ENCODE results near the gene KCNQ4. TPM values are rescaled to one million over a fixed set of nuclear protein-coding genes. Genes with fewer than 3 reads are reported as not detected.

KCNQ4 gene
- polyA plus RNA-seq, 1 donor from 2014 or later, result not detected

DNA sequence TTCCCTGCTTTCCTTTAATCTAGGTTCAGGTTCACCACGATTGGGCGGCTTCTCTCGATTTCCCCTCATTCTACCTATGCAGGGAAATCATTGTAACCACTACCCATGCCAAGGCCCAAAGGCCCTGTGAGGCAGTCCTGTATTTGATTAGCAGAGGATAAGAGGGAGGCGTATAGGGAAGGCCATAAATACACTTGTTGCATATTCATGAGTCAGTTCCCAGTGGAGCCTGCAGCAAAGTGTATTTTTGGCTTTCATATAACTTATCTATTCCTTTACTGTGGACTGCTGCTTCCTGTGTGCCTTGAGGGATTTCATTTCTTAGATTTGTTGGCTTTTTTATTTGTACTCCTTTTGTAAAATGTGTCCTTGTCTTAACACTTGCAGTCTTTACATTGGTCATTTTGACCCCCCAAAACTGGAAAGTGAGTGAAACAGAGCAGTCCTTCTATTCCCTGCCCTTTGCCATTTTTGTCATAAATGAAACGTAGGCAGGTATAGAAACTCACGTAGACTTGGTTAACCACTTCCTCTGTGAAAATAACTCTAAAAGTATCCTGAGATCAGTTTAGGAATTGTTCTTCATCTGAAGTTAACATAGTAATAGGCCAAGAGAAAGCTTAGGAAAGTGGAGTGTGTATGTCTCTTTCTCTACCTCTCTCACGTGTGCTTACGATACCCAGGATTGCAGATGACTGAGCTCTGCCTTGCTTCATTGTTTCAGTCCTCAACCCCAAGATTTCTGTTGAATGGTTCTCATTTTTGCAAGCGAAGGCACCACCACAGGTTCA lies 19.6 kb upstream of the KCNQ4 start:
- H3K36me3 Mint-ChIP-seq, result peaks cover 11% of the 10 kb centered on the region
- H3K4me3 Mint-ChIP-seq, result peak overlapping the region in 1 of 4 donors; percentile 68
- peak overlapping the region; percentile 41 to 81 (median 79) for H3K27ac Mint-ChIP-seq
- no peaks in the 10 kb centered on the region for H3K27me3 Mint-ChIP-seq
- peaks cover 24 to 31% (median 27%) of the 10 kb centered on the region in 3 donors for H3K4me1 Mint-ChIP-seq
- no peaks in the 10 kb centered on the region for H3K9me3 Mint-ChIP-seq

- no peaks in the 10 kb centered on the region for H3K27me3 Mint-ChIP-seq
- H3K4me3 Mint-ChIP-seq, result no peak overlapping the region
- H3K9me3 Mint-ChIP-seq, result no peaks in the 10 kb centered on the region
- peak overlapping the region in 1 of 3 donors; percentile 6 for H3K27ac Mint-ChIP-seq
- H3K36me3 Mint-ChIP-seq, result peaks cover 9% of the 10 kb centered on the region
- H3K4me1 Mint-ChIP-seq, result peaks cover 24 to 28% (median 27%) of the 10 kb centered on the region in 3 donors
Observed at GRCh38 chr1:40764981-40765380, 18.6 kb upstream of the KCNQ4 start.

DNA sequence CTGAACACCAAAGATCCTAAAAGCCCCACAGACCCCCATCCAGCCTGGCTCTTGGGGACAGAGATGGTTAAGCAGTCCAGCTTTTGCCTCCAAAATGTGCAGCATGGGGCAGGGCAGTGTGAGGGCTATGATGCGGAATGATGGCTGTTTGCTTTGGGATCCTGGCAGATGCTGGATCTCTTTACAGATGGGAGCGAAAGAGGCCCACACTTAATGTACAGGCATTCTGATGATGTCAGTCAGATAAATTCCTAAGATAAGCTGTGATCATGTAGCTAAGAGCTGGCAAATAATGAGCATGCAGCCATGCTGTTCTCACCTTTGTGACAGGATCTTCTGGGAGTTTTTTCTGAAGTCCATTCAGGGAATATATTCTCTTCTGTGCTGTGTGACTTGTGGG lies 17.6 kb upstream of the KCNQ4 start:
- Mint-ChIP-seq H3K9me3 (no peaks in the 10 kb centered on the region), H3K4me1 (peaks cover 24 to 27% (median 27%) of the 10 kb centered on the region in 3 donors), H3K27ac (no peak overlapping the region), H3K4me3 (no peak overlapping the region), H3K36me3 (peaks cover 9% of the 10 kb centered on the region), H3K27me3 (no peaks in the 10 kb centered on the region)

DNA sequence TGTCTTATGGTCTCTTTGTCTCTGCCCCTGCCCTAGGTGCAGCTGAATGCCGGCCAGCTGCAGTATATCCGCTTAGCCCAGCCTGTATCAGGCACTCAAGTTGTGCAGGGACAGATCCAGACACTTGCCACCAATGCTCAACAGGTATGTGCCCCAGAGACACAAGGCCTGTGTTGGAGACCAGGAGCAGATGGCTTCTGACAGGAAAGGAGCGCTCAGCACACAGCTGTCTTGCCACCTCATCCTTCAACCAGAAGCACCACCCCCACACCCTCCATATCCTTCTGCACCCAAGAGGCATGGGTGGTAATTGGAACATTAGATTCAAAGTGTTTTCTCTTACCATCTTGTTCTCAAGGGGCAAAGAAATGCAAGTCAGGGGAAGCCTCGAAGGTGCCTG lies 17.0 kb upstream of the KCNQ4 start:
- Mint-ChIP-seq H3K9me3 (no peaks in the 10 kb centered on the region), H3K4me1 (peaks cover 22 to 24% (median 23%) of the 10 kb centered on the region in 3 donors), H3K27ac (no peak overlapping the region), H3K27me3 (no peaks in the 10 kb centered on the region), H3K36me3 (peaks cover 9% of the 10 kb centered on the region), H3K4me3 (no peak overlapping the region)

DNA sequence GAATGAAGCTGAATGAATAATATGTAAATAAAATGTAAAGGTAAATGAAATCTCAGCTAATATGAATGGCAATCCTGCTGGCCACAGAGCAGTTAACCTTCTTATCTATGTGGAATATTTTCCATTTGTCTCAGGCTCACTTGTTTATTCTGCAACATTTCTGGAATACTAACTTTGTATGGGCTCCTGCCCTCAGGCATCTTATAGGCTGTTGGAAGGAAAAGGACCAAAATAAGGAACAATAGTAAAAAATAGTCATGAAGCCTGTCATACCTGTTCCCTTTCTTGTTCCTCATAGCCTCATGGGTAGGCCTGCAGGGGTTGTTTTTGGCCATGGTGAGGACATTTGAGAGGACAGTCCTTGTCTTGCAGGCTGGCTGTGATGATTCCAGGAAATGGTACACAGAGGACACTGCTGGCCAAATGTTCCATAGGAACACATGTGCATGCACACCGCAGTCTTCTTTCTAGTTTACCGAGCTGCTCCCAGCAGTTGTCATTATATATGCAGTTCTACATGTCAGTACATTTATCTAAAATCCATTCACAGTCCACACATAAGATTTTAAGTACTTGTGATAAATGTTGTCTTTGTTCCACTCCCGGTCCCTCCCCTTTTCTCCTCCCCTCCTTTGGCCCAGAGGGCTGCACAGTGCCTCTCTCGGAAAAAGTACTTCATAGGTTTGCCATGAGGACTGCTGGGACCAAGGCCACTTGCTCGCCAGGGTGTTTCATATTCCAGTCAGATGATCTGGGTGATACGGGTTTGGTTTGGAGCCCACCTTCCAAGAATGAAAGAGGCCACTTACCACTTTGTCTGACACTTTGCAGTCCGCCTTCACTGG lies 15.2 kb upstream of the KCNQ4 start:
- Mint-ChIP-seq H3K36me3 (peaks cover 9% of the 10 kb centered on the region), H3K4me3 (no peak overlapping the region), H3K4me1 (peaks cover 10 to 15% (median 10%) of the 10 kb centered on the region in 3 donors), H3K27ac (peak overlapping the region in 1 of 3 donors; percentile 33), H3K9me3 (no peaks in the 10 kb centered on the region), H3K27me3 (no peaks in the 10 kb centered on the region)

- peak overlapping the region in 1 of 3 donors; percentile 5 for H3K27ac Mint-ChIP-seq
Observed at GRCh38 chr1:40769815-40770214, 13.8 kb upstream of the KCNQ4 start.

DNA sequence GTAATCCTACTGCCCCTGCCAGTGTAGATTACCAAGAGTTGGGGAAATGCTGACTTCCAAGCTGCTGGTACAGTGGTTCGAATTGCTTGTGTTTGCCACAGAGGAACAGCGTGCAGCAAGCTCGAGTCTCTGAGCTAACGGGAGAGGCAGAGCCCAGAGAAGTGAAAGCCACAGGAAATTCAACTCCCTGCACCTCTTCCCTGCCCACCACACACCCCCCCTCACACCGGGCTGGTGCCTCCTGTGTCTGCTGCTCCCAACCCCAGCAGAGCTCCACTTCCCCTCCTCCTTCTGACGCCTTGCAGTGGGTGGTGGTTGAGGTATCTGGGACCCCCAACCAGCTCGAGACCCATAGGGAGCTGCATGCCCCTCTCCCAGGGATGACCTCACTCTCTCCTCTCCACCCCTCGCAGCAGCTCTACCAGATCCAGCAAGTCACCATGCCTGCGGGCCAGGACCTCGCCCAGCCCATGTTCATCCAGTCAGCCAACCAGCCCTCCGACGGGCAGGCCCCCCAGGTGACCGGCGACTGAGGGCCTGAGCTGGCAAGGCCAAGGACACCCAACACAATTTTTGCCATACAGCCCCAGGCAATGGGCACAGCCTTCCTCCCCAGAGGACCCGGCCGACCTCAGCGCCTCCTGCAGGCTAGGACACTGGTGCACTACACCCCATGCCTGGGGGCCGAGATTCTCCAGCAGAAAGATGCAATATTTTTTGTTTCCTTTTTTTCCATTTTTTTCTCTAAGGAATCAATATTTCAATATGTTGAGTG lies 13.1 kb upstream of the KCNQ4 start:
- no peak overlapping the region for H3K4me3 Mint-ChIP-seq
- H3K9me3 Mint-ChIP-seq, result no peaks in the 10 kb centered on the region
- peaks cover 0 to 3% (median 0%) of the 10 kb centered on the region in 3 donors for H3K4me1 Mint-ChIP-seq
- H3K36me3 Mint-ChIP-seq, result peaks cover 9% of the 10 kb centered on the region
- H3K27me3 Mint-ChIP-seq, result no peaks in the 10 kb centered on the region
- peak overlapping the region in 1 of 3 donors; percentile 59 for H3K27ac Mint-ChIP-seq

More at GRCh38 chr1:40769815-40770214, 13.8 kb upstream of the KCNQ4 start:
- Mint-ChIP-seq H3K36me3 (peaks cover 7% of the 10 kb centered on the region), H3K9me3 (no peaks in the 10 kb centered on the region), H3K4me1 (peaks cover 0 to 4% (median 3%) of the 10 kb centered on the region in 3 donors), H3K4me3 (no peak overlapping the region), H3K27me3 (no peaks in the 10 kb centered on the region)

- no peak overlapping the region for H3K27ac Mint-ChIP-seq
- no peaks in the 10 kb centered on the region for H3K27me3 Mint-ChIP-seq
- no peak overlapping the region for H3K4me3 Mint-ChIP-seq
- H3K9me3 Mint-ChIP-seq, result peaks cover 2 to 6% (median 3%) of the 10 kb centered on the region in 3 donors
- peaks cover 0 to 3% (median 0%) of the 10 kb centered on the region in 3 donors for H3K4me1 Mint-ChIP-seq
- peaks cover 9% of the 10 kb centered on the region for H3K36me3 Mint-ChIP-seq
Observed at GRCh38 chr1:40772146-40772955, 11.2 kb upstream of the KCNQ4 start.

DNA sequence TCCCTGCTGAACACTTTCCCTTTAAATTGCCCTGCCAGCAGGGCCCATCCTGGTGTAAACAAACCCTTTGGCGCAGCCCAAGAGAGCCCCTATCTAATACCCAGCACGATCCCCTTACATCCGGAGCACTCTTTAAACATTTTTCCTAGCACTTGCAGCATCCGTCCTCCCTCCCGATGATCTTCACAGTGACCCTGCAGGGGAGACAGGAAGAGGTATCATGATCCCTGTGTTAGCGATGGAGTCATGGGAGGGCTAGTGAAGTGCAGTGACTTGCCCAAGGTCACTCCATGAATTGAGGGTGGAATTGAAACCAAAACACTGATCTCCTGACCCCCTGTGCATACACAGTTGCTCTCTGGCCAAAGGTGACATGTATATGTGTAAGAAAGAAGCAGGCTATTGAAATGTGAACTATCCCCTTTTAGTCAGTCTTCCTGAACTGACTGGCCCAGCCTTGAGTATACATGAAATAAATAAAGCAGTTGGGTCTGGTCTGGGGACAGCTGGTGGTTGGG lies 9.8 kb upstream of the KCNQ4 start:
- H3K27me3 Mint-ChIP-seq, result no peaks in the 10 kb centered on the region
- H3K4me3 Mint-ChIP-seq, result peak overlapping the region in 1 of 4 donors; percentile 72
- peaks cover 2 to 8% (median 3%) of the 10 kb centered on the region in 3 donors for H3K9me3 Mint-ChIP-seq
- H3K36me3 Mint-ChIP-seq, result peaks cover 10% of the 10 kb centered on the region
- peak overlapping the region in 1 of 3 donors; percentile 17 for H3K27ac Mint-ChIP-seq
- H3K4me1 Mint-ChIP-seq, result peaks cover 0 to 3% (median 0%) of the 10 kb centered on the region in 3 donors

DNA sequence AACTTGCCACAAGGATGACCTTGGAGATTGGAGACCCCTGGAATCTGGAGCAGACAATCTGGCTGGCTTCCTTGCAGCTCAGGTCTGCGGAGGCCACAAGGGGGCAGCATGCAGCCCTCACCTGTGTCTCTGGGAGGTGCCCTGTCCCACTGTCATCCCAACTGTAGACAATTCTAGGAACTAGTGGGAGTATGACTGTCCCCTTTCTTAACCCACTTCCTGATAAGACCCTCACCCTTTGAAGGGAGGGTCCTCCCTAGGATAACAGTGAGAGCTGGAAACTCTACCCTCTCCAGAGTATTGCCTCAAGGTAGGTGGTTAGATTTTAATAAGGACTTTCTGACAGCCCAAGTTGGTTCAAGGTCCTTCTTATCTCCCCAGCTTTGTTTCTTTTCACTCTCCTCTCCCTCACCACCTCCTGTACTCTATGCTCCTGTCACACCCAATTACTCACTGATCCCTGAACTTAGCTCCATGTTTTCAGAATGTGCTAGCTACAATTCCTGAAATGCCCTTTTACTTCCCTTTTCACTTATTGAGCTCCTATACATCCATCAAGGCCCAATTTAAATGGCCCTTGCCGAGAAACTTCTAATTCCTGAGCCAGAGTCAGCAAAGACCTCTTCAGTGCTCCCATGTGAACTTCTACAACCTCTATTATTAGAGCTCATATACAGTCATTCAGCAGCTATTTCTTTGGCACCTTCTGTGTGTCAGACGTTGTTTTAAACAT lies 9.2 kb upstream of the KCNQ4 start:
- Mint-ChIP-seq H3K4me3 (no peak overlapping the region), H3K9me3 (peaks cover 2 to 8% (median 3%) of the 10 kb centered on the region in 3 donors), H3K27me3 (no peaks in the 10 kb centered on the region), H3K4me1 (peaks cover 0 to 3% (median 0%) of the 10 kb centered on the region in 3 donors), H3K27ac (peak overlapping the region in 2 of 3 donors; percentile 17 to 47), H3K36me3 (peaks cover 10% of the 10 kb centered on the region)

DNA sequence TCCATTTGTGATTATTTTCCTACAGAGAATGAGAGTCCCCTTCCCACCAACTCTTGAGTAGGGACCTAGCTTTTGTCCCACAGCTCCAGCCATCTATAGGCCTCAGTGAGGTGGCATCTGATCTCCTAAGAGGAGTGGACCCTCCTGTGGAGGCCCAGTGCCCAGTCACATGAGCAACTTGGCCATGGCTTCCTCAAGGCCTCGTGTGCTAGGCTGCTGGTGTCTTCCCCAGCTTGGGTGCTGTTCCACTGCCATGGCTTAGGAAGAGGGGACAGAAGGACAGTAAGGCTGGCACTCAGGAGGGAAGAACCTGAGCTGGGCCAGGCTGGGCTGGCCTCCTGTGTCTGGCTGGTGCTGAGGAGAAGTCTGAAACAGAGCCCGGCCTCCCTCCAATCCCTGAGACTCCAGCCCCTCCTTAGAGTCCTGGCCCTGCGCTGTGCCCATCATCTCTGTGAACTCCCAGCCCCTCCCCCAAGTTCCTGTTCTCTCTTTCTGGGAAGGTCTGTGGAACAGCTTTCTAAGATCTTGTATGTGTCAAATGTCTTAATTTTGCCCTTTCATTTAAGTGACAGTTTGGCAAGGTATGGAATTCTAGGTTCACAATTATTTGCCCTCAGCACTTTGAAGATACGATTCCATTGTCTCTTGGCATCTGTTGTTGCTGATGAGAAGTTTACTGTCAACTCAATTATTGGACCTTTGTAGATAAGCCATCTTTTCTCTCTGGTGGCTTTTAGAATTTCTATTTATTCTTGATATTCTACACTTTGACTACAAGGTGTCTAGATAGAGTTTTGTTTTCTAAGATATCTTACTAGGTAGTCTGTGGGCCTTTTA lies 7.1 kb upstream of the KCNQ4 start:
- Mint-ChIP-seq H3K4me3 (no peak overlapping the region), H3K27ac (peak overlapping the region in 2 of 3 donors; percentile 21 to 64), H3K36me3 (peaks cover 10% of the 10 kb centered on the region), H3K27me3 (no peaks in the 10 kb centered on the region), H3K9me3 (peaks cover 2 to 8% (median 3%) of the 10 kb centered on the region in 3 donors), H3K4me1 (peaks cover 0 to 5% (median 0%) of the 10 kb centered on the region in 3 donors)

DNA sequence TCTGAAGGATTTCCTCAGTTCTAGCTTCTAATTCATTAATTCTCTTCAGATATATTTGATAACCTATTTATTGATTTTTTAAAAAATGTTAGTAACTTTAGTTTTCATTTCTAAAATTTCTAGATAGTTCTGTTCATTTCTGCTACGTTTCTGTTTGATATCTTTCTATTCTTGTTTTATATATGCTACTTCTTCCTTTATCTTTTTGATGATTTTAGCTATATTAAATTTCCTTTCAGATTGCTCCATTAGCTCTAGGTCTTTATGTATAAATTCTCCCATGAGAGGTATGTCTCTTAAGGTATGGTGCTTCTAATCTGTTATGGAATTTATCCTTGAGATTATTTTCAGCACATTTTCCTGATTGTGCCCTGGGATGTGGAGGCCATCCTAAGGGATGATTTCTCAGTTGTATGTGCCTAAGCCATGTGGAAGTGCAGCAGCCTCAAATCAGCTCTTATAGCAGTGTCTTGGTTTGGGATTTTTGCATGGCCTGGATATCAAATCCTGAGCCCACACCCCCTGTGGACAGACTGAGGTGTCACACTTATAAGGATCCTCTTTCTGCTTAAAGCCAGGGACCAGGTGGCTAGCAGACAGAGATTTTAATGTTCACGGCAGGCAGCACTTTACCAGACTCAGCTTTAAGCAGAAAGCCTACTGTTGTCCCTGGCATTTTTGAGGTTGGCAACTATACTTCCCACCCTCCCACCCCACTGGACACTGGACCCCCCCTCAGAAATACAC lies 6.2 kb upstream of the KCNQ4 start:
- Mint-ChIP-seq H3K36me3 (peaks cover 10% of the 10 kb centered on the region), H3K4me3 (no peak overlapping the region), H3K27me3 (no peaks in the 10 kb centered on the region), H3K27ac (no peak overlapping the region), H3K4me1 (peaks cover 0 to 5% (median 0%) of the 10 kb centered on the region in 3 donors), H3K9me3 (peaks cover 2 to 8% (median 3%) of the 10 kb centered on the region in 3 donors)

All from IgD-negative memory B cell (primary cell).